Ovary (tissue), 10 donors: ENCODE results near the gene RSF1. TPM values are rescaled to one million over a fixed set of nuclear protein-coding genes. Genes with fewer than 3 reads are reported as not detected.

Source experiments
- DNase-seq, 5 donors: peaks; one replicate each; pipeline ENCODE4 v3.0.0-alpha.2; 2019 to 2020
- H3K27ac ChIP-seq, 2 donors: fragments of 200-600 bp; one replicate each; pipeline versions ENCODE4 v1.5.1 to v1.8.0; 2019 to 2022
- H3K27me3 ChIP-seq: fragments of 200-600 bp; one replicate; pipeline ENCODE4 v1.8.0; 2022
- H3K36me3 ChIP-seq: fragments of 200-600 bp; sonication (generic); one replicate; pipeline ENCODE4 v1.5.1; 2019
- H3K4me1 ChIP-seq: one replicate; pipeline ENCODE4 v1.8.1; 2013; ENCODE audit warnings: mild to moderate bottlenecking, moderate library complexity; ENCODE audit not compliant: insufficient read depth
- H3K4me3 ChIP-seq: fragments of 200-600 bp; sonication (generic); one replicate; pipeline ENCODE4 v1.5.1; 2017
- H3K9me3 ChIP-seq, 2 donors: fragments of 200-600 bp in 1 of 2; sonication (generic) in 1 of 2; one replicate each; pipeline versions ENCODE4 v1.5.1 to v1.8.1; 2013 to 2019; ENCODE audit warnings: mild to moderate bottlenecking in 1 of 2, moderate library complexity in 1 of 2
- EP300 ChIP-seq: sonication (generic); formaldehyde crosslinking; IDR thresholded peaks from one replicate; pipeline ENCODE4 v1.6.1; 2017; ENCODE audit warnings: antibody characterized with exemption
- POLR2A ChIP-seq: fragments of 450-650 bp; IDR thresholded peaks from one replicate; pipeline ENCODE4 v1.6.1; 2017; ENCODE audit warnings: antibody characterized with exemption, mild to moderate bottlenecking, moderate library complexity
- WGBS, 3 donors: extraction: QIAGEN DNeasy Blood & Tissue Kit in 1 of 3; methylation state at CpG; one replicate each; pipeline versions ENCODE4 v1.1.5 to v1.1.7; 2013 to 2017; 5-methylcytosine and 5-hydroxymethylcytosine counted together
- intact Hi-C, 4 donors: fragments of 100-400 bp; cut with DNase I; formaldehyde crosslinking; loops; one replicate each; pipeline versions ENCODE4 v1.11.0 to v1.15.1; 2022 to 2023
- long read RNA-seq, 3 donors: library from polyadenylated mRNA in 2 of 3; unstranded in 2 of 3; transcript quantifications; one replicate each; pipeline ENCODE4 v2.0.0 and lab custom pipeline, GENCODE V29; 2021 to 2026
- polyA plus RNA-seq, 2 donors: library from polyadenylated mRNA; stranded (reverse); fragments of 200-250 nt in 1 of 2; fragments of 350-450 nt in 1 of 2; fragmentation: Illumina TruSeq in 1 of 2; extraction: RNeasy Lipid Tissue Mini Kit (QIAGEN cat#74804) in 1 of 2; gene quantifications; one replicate each; pipeline ENCODE4 v1.2.3, GENCODE V29; 2013 to 2014
- total RNA-seq, 7 donors: library from RNA; depleted of rRNA in 2 of 7; stranded (reverse); fragments of >200 nt in 2 of 7; fragmentation: NEBNext Ultra II Directional in 3 of 7; extraction: Animal tissue kit (Norgen Biotek cat#: 25700) in 3 of 7; gene quantifications; one replicate each; pipeline versions ENCODE4 v1.1.0 to v1.2.4, GENCODE V29; 2016 to 2023
- TF ChIP-seq, protein P1 (sequence below), 3 donors: fragments of 450-650 bp in 2 of 3; fragments of 200-600 bp in 1 of 3; IDR thresholded peaks; one replicate each; pipeline versions ENCODE4 v1.5.1 to v1.8.0; 2016 to 2022; ENCODE audit warnings: antibody characterized with exemption in 3 of 3, mild to moderate bottlenecking in 1 of 3
- donor health status: DM: no; HTN: no; CAD: no; lungs with moderate emphysema.
- donor health status: DM: no; HTN: no; CAD: no.
- donor health status: Bipolar disorder and iron deficiency.
- donor health status: DM: yes; HTN: yes; CAD: no.
- donor health status: DM: no; HTN: no; CAD: no.
- donor health status: DM: yes; HTN: yes; CAD: no.

RSF1 gene, protein sequence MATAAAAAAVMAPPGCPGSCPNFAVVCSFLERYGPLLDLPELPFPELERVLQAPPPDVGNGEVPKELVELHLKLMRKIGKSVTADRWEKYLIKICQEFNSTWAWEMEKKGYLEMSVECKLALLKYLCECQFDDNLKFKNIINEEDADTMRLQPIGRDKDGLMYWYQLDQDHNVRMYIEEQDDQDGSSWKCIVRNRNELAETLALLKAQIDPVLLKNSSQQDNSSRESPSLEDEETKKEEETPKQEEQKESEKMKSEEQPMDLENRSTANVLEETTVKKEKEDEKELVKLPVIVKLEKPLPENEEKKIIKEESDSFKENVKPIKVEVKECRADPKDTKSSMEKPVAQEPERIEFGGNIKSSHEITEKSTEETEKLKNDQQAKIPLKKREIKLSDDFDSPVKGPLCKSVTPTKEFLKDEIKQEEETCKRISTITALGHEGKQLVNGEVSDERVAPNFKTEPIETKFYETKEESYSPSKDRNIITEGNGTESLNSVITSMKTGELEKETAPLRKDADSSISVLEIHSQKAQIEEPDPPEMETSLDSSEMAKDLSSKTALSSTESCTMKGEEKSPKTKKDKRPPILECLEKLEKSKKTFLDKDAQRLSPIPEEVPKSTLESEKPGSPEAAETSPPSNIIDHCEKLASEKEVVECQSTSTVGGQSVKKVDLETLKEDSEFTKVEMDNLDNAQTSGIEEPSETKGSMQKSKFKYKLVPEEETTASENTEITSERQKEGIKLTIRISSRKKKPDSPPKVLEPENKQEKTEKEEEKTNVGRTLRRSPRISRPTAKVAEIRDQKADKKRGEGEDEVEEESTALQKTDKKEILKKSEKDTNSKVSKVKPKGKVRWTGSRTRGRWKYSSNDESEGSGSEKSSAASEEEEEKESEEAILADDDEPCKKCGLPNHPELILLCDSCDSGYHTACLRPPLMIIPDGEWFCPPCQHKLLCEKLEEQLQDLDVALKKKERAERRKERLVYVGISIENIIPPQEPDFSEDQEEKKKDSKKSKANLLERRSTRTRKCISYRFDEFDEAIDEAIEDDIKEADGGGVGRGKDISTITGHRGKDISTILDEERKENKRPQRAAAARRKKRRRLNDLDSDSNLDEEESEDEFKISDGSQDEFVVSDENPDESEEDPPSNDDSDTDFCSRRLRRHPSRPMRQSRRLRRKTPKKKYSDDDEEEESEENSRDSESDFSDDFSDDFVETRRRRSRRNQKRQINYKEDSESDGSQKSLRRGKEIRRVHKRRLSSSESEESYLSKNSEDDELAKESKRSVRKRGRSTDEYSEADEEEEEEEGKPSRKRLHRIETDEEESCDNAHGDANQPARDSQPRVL (N-terminal part only)
- total RNA-seq, result 10 to 100 TPM; 63.3 to 89.2 (median 76.6) TPM
- polyA plus RNA-seq, result 10 to 100 TPM; 14.8 to 37.5 TPM
- long read RNA-seq, donor 1, transcript RSF1-206 (6 exons, 2,107 nt), result major isoform, 30 of 61 reads
- long read RNA-seq, donor 1, partial matches to known transcripts, result 17 of 61 reads
- long read RNA-seq, donor 1, other reads (novel, unspliced or antisense), result 14 of 61 reads
- long read RNA-seq, donor 2, full-length matches to known transcripts, result 17 of 17 reads
- long read RNA-seq, donor 2, partial matches to known transcripts, result 0 of 17 reads
- long read RNA-seq, donor 2, other reads (novel, unspliced or antisense), result 0 of 17 reads
- long read RNA-seq, donor 3, full-length matches to known transcripts, result 21 of 26 reads
- long read RNA-seq, donor 3, partial matches to known transcripts, result 4 of 26 reads
- long read RNA-seq, donor 3, other reads (novel, unspliced or antisense), result 1 of 26 reads

DNA sequence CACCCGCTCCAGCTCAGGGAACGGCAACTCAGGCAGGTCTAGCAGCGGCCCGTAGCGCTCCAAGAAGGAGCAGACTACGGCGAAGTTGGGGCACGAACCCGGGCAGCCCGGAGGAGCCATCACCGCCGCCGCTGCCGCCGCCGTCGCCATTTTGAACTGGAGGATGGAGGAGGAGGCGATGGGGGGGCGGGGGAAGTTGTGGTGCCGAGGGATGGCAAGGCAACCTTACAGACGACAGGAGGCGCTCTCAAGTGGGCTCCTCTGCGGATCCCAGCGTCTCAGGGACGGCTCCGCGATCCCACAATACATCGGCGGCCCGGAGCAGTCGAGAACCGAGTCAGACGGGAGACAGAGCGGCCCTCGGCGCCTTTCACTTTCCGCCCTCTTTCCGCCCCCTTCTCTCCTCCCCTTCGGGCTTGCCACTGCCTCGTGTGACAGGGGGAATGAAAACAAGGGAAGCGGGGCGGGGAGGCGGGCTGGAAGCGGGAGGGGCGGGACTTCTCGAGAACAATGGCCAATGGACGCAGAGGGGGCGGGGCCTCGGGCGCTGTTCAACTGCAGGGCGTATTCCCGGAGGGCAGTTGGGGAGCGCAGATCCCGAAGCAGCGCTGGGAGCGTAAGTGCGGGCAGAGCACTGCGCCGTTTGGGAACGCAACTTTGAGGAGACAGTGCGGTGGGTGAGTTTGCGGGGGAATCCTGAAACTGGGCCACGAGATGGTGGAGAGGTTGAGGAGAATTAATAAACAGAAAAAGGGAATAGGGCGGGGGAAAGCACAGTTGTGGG, at the start of gene RSF1, which contains the start of gene AAMDC:
TSS of gene RSF1 (minus strand) at position 158 of the 784 bp plus-strand sequence. CDS start at position 150, 8 bp downstream.
TSS of gene AAMDC (plus strand) at position 580 of the 784 bp plus-strand sequence. CDS start 21,353 bp downstream, outside the sequence.
- WGBS, 3 donors, result 0 to 1% (median 0%) methylated on average over 61 to 64 of the region's 64 CpGs
- DNase-seq, result peak; percentile 99
- peak within 1 kb of the TSS; percentile 99 for H3K4me3 ChIP-seq
- intact Hi-C loops, result loop anchor here in 1 of 4 donors (10.0 kb wide), 1 partner anchor 174 kb away; the partner anchor contains the start of gene INTS4
- H3K36me3 ChIP-seq, result no peaks in the 10 kb centered on the region
- H3K27me3 ChIP-seq, result no peaks in the 10 kb centered on the region
- H3K9me3 ChIP-seq, result no peaks in the 10 kb centered on the region
- H3K27ac ChIP-seq, result peak within 1 kb of the TSS; percentile 86 to 94
- TF ChIP-seq, protein P1, sequence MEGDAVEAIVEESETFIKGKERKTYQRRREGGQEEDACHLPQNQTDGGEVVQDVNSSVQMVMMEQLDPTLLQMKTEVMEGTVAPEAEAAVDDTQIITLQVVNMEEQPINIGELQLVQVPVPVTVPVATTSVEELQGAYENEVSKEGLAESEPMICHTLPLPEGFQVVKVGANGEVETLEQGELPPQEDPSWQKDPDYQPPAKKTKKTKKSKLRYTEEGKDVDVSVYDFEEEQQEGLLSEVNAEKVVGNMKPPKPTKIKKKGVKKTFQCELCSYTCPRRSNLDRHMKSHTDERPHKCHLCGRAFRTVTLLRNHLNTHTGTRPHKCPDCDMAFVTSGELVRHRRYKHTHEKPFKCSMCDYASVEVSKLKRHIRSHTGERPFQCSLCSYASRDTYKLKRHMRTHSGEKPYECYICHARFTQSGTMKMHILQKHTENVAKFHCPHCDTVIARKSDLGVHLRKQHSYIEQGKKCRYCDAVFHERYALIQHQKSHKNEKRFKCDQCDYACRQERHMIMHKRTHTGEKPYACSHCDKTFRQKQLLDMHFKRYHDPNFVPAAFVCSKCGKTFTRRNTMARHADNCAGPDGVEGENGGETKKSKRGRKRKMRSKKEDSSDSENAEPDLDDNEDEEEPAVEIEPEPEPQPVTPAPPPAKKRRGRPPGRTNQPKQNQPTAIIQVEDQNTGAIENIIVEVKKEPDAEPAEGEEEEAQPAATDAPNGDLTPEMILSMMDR (IDR thresholded peaks at IDR 0.05), result peak; percentile 58 to 76 (median 70)
- peak; percentile 71 for TF ChIP-seq POLR2A
- no peak for TF ChIP-seq EP300
- peaks cover 6% of the 10 kb centered on the region for H3K4me1 ChIP-seq

DNA sequence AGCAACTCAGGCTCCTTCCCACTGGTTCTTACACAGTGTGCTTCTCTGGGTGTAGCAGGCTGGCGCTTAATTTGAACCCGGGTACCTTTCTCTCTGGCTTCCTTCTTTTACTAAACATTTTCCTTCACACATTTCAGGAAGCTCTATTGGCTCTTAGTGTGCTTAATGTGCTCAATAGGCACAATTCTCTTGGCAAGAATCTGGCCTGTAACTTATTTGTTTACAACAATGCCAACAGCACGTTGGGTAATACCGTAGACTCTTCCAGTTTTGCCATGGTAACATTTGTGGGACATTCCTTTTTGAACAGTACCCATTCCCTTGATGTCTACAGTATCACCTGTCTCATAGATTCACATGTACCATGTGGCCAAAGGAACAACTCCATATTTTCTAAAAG, 48.2 kb upstream of the RSF1 start:
- no peak for DNase-seq
- Histone ChIP-seq H3K36me3 (peaks cover 2% of the 10 kb centered on the region), H3K27me3 (no peaks in the 10 kb centered on the region), H3K27ac (no peak overlapping the region), H3K4me1 (peaks cover 3% of the 10 kb centered on the region), H3K9me3 (no peaks in the 10 kb centered on the region), H3K4me3 (no peak overlapping the region)
- intact Hi-C loops, result no loop called here
- TF ChIP-seq, protein P1 (IDR thresholded peaks at IDR 0.05), result no peak
- no peak for TF ChIP-seq EP300
- TF ChIP-seq POLR2A, result no peak
- WGBS, 3 donors, result 95 to 99% (median 96%) methylated on average over 4 of the region's 4 CpGs

DNA sequence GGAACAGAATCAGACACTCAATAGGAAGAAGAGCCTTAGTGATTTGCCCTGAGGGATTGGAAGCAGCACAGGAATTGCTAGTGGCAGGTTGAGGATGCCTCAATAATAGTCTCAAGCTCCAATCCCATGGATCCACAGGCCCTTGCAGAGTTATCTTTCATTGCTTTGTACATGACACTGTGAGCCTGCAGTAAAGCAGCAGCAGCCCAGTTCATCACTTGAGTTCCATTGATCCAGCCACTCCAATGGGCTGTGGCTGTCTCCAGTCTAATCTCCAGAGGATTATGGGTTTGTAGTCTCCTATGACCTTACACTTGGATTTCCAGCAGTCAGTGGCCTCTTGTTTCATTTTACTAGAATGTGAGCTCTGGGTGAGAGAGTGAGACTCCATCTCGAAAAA, 45.8 kb upstream of the RSF1 start:
- 76 to 91% (median 88%) methylated on average over 1 of the region's 1 CpG for WGBS, 3 donors
- no peak for DNase-seq
- Histone ChIP-seq H3K27me3 (no peaks in the 10 kb centered on the region), H3K36me3 (peaks cover 2% of the 10 kb centered on the region), H3K4me3 (no peak overlapping the region), H3K27ac (no peak overlapping the region), H3K4me1 (peaks cover 3% of the 10 kb centered on the region), H3K9me3 (no peaks in the 10 kb centered on the region)
- no peak for TF ChIP-seq POLR2A
- TF ChIP-seq, protein P1 (IDR thresholded peaks at IDR 0.05), result no peak
- no peak for TF ChIP-seq EP300
- intact Hi-C loops, result no loop called here
